ENCODE results near the gene PHACTR1. TPM values are rescaled to one million over a fixed set of nuclear protein-coding genes. Genes with fewer than 3 reads are reported as not detected.
"Not testable (repeated sequence)": the region's sequence is repeated elsewhere in the genome, so short reads cannot be mapped to it uniquely, and the experiment has no call there.

The PHACTR1 gene
- total RNA-seq, 4 donors from 2014 or later: 1.5 to 3.6 (median 2.5) TPM

GRCh38 chr6:13147376-13147775 lies 430.8 kb downstream of the PHACTR1 start:
- intact Hi-C loops (cut with DNase I; ENCODE audit: low total_unique reads): no loop called here
- 39 to 59% methylated on average over 1 of the region's 1 CpG for WGBS, 2 donors

GRCh38 chr6:13147782-13148181 lies 431.2 kb downstream of the PHACTR1 start:
- intact Hi-C loops (cut with DNase I; ENCODE audit: low total_unique reads): no loop called here
- TF ChIP-seq CTCF (IDR thresholded peaks at IDR 0.05) (no peak), POLR2A (IDR thresholded peaks at IDR 0.05) (no peak)
- 50 to 56% methylated on average over 2 of the region's 2 CpGs for WGBS, 2 donors

More at GRCh38 chr6:13147376-13147775, 430.8 kb downstream of the PHACTR1 start:
- no peak overlapping the region for H3K4me3 ChIP-seq (ENCODE audit: low read depth, poor library complexity, severe bottlenecking)
- no peak for DNase-seq (ENCODE audit: low spot score in 2 of 2)
- TF ChIP-seq CTCF (IDR thresholded peaks at IDR 0.05): no peak
- TF ChIP-seq POLR2A (IDR thresholded peaks at IDR 0.05): no peak

GRCh38 chr6:13152764-13153163 lies 436.2 kb downstream of the PHACTR1 start:
- DNase-seq (ENCODE audit: low spot score in 2 of 2): no peak
- H3K4me3 ChIP-seq (ENCODE audit: low read depth, poor library complexity, severe bottlenecking): no peak overlapping the region
- WGBS, 2 donors: 76 to 88% methylated on average over 4 of the region's 4 CpGs
- TF ChIP-seq POLR2A (IDR thresholded peaks at IDR 0.05) (no peak), CTCF (IDR thresholded peaks at IDR 0.05) (no peak)
- intact Hi-C loops (cut with DNase I; ENCODE audit: low total_unique reads): no loop called here

More at GRCh38 chr6:13147782-13148181, 431.2 kb downstream of the PHACTR1 start:
- no peak for DNase-seq (ENCODE audit: low spot score in 2 of 2)
- H3K4me3 ChIP-seq (ENCODE audit: low read depth, poor library complexity, severe bottlenecking): no peak overlapping the region

GRCh38 chr6:13156381-13156780 lies 439.8 kb downstream of the PHACTR1 start:
- intact Hi-C loops (cut with DNase I; ENCODE audit: low total_unique reads): no loop called here
- TF ChIP-seq POLR2A (IDR thresholded peaks at IDR 0.05) (no peak), CTCF (IDR thresholded peaks at IDR 0.05) (no peak)
- DNase-seq (ENCODE audit: low spot score in 2 of 2): no peak
- WGBS, 2 donors: 73 to 80% methylated on average over 8 of the region's 8 CpGs
- no peak overlapping the region for H3K4me3 ChIP-seq (ENCODE audit: low read depth, poor library complexity, severe bottlenecking)

- TF ChIP-seq POLR2A (IDR thresholded peaks at IDR 0.05) (no peak), CTCF (IDR thresholded peaks at IDR 0.05) (no peak)
- DNase-seq (ENCODE audit: low spot score in 2 of 2): no peak
- 90 to 96% methylated on average over 4 of the region's 4 CpGs for WGBS, 2 donors
- intact Hi-C loops (cut with DNase I; ENCODE audit: low total_unique reads): no loop called here
- H3K4me3 ChIP-seq (ENCODE audit: low read depth, poor library complexity, severe bottlenecking): no peak overlapping the region
Observed at GRCh38 chr6:13157293-13157692, 440.7 kb downstream of the PHACTR1 start.

GRCh38 chr6:13159300-13159699 lies 442.7 kb downstream of the PHACTR1 start:
- 81 to 89% methylated on average over 3 of the region's 3 CpGs for WGBS, 2 donors
- H3K4me3 ChIP-seq (ENCODE audit: low read depth, poor library complexity, severe bottlenecking): no peak overlapping the region
- TF ChIP-seq POLR2A (IDR thresholded peaks at IDR 0.05) (no peak), CTCF (IDR thresholded peaks at IDR 0.05) (no peak)
- intact Hi-C loops (cut with DNase I; ENCODE audit: low total_unique reads): no loop called here
- peak in 1 of 2 donors; percentile 20 for DNase-seq (ENCODE audit: low spot score in 2 of 2)

- intact Hi-C loops (cut with DNase I; ENCODE audit: low total_unique reads); DNase-seq (ENCODE audit: low spot score in 2 of 2); H3K4me3 ChIP-seq (ENCODE audit: low read depth, poor library complexity, severe bottlenecking): not testable (repeated sequence)
- WGBS, 2 donors: 96% methylated on average over 5 of the region's 5 CpGs
Observed at GRCh38 chr6:13159822-13160221, 443.3 kb downstream of the PHACTR1 start.

Data from lower leg skin (tissue), 4 donors.